ENCODE measurements around the gene CLIC6. TPM values are rescaled to one million over a fixed set of nuclear protein-coding genes. Genes with fewer than 3 reads are reported as not detected.

CLIC6 gene
- total RNA-seq, 1 experiment from 2014 or later = 0.24 TPM

DNA sequence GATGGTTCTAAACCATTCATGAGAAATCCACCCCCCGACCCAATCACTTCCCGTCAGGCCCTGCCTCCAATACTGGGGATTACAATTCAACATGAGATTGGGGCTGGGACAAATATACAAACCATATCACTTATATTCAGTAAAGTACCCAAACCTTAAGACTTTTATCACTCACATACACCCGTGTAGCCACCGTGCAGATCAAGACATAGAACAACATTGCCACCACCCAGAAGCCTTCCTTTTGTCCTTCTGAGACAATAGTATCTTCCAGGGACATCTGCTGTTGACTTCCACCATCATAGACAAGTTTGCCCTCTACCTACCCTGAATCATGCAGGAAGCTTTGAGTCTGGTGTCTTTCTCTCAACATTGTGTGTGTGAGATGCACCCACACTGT, 37.5 kb downstream of the CLIC6 start:
- CTCF ChIA-PET = no interaction called here
- no peak overlapping the region for H3K27ac Mint-ChIP-seq (ENCODE audit: unreplicated experiment)
- no TSS peak for BruUV-seq (replicated peaks)
- DNase-seq = no peak
- intact Hi-C loops (cut with micrococcal nuclease; ENCODE audit: unreplicated experiment) = no loop called here
- no peaks in the 10 kb centered on the region for H3K4me1 Mint-ChIP-seq (ENCODE audit: low read depth, unreplicated experiment)
- H3K27me3 Mint-ChIP-seq (ENCODE audit: unreplicated experiment) = peaks cover 13% of the 10 kb centered on the region
- no peaks in the 10 kb centered on the region for H3K9me3 Mint-ChIP-seq (ENCODE audit: low read depth, unreplicated experiment)
- no peak overlapping the region for H3K4me3 Mint-ChIP-seq (ENCODE audit: low read depth, unreplicated experiment)
- no peak for TF ChIP-seq CTCF (IDR thresholded peaks at IDR 0.05; ENCODE audit: unreplicated experiment)
- H3K36me3 Mint-ChIP-seq (ENCODE audit: insufficient read depth, unreplicated experiment) = no peaks in the 10 kb centered on the region

GRCh38 chr21:34707876-34708325, 39.1 kb downstream of the CLIC6 start:
- BruUV-seq (replicated peaks) = no TSS peak
- CTCF ChIA-PET = no interaction called here
- no peak for TF ChIP-seq CTCF (IDR thresholded peaks at IDR 0.05; ENCODE audit: unreplicated experiment)
- peaks cover 9% of the 10 kb centered on the region for H3K27me3 Mint-ChIP-seq (ENCODE audit: unreplicated experiment)
- no peak overlapping the region for H3K4me3 Mint-ChIP-seq (ENCODE audit: low read depth, unreplicated experiment)
- H3K4me1 Mint-ChIP-seq (ENCODE audit: low read depth, unreplicated experiment) = no peaks in the 10 kb centered on the region
- no peak for DNase-seq
- no peaks in the 10 kb centered on the region for H3K36me3 Mint-ChIP-seq (ENCODE audit: insufficient read depth, unreplicated experiment)
- H3K27ac Mint-ChIP-seq (ENCODE audit: unreplicated experiment) = no peak overlapping the region
- intact Hi-C loops (cut with micrococcal nuclease; ENCODE audit: unreplicated experiment) = no loop called here
- no peaks in the 10 kb centered on the region for H3K9me3 Mint-ChIP-seq (ENCODE audit: low read depth, unreplicated experiment)

GRCh38 chr21:34713621-34714020, 44.8 kb downstream of the CLIC6 start:
- no TSS peak for BruUV-seq (replicated peaks)
- Mint-ChIP-seq H3K27me3 (ENCODE audit: unreplicated experiment) (peaks cover 27% of the 10 kb centered on the region), H3K9me3 (ENCODE audit: low read depth, unreplicated experiment) (no peaks in the 10 kb centered on the region), H3K27ac (ENCODE audit: unreplicated experiment) (no peak overlapping the region), H3K4me3 (ENCODE audit: low read depth, unreplicated experiment) (no peak overlapping the region), H3K4me1 (ENCODE audit: low read depth, unreplicated experiment) (no peaks in the 10 kb centered on the region), H3K36me3 (ENCODE audit: insufficient read depth, unreplicated experiment) (no peaks in the 10 kb centered on the region)
- no peak for DNase-seq
- intact Hi-C loops (cut with micrococcal nuclease; ENCODE audit: unreplicated experiment) = no loop called here
- CTCF ChIA-PET = no interaction called here
- no peak for TF ChIP-seq CTCF (IDR thresholded peaks at IDR 0.05; ENCODE audit: unreplicated experiment)

GRCh38 chr21:34715518-34715917, 46.7 kb downstream of the CLIC6 start:
- Mint-ChIP-seq H3K4me1 (ENCODE audit: low read depth, unreplicated experiment) (no peaks in the 10 kb centered on the region), H3K9me3 (ENCODE audit: low read depth, unreplicated experiment) (no peaks in the 10 kb centered on the region), H3K27me3 (ENCODE audit: unreplicated experiment) (peaks cover 27% of the 10 kb centered on the region), H3K27ac (ENCODE audit: unreplicated experiment) (no peak overlapping the region), H3K4me3 (ENCODE audit: low read depth, unreplicated experiment) (no peak overlapping the region), H3K36me3 (ENCODE audit: insufficient read depth, unreplicated experiment) (no peaks in the 10 kb centered on the region)
- intact Hi-C loops (cut with micrococcal nuclease; ENCODE audit: unreplicated experiment) = no loop called here
- no peak for DNase-seq
- no TSS peak for BruUV-seq (replicated peaks)
- TF ChIP-seq CTCF (IDR thresholded peaks at IDR 0.05; ENCODE audit: unreplicated experiment) = no peak
- CTCF ChIA-PET = no interaction called here

Measured in Calu3 (cell line).